ENCODE measurements around the gene GATC.

DNA sequence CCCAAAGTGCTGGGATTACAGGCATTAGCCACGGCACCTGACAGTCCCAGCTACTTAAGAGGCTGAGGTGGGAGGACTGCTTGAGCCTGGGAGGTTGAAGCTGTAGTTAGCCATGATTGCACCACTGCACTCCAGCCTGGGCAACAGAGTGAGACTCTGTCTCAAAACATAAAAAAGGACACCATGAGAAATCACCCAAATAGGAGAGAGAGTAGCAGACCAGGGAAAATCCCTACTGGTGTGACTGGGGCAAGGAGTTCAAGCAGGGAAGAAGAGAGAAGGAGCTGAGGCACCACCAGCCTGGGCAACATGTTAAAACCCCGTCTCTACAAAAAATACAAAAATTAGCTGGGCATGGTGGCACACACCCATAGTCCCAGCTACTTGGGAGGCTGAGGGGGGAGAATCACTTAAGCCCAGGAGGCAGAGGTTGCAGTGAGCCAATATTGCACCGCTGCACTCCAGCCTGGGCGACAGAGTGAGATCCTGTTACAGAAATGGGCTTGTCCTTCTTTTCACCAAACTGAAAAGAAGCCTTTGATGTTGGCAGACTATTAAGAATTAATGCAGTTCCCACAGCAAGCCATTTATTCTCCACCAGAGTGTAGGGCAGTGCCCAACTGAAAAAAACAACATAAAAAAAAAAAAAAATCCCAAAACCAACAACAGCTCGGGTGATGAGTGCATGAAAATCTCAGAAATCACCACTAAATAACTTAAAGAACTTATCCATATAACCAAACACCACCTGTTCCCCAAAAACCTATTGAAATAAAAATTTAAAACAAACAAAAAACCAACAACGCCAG, 27.8 kb downstream of the GATC start:
- TF ChIP-seq POLR2A (IDR thresholded peaks at IDR 0.05; ENCODE audit: low read depth, low read length): no peak
- no peak for TF ChIP-seq POLR2AphosphoS5 (IDR thresholded peaks at IDR 0.05; ENCODE audit: low read depth, low read length)
- TF ChIP-seq TAF1 (IDR thresholded peaks at IDR 0.05; ENCODE audit: low read depth, low read length): no peak
- no peak for TF ChIP-seq SPI1 (IDR thresholded peaks at IDR 0.05; ENCODE audit: low read depth, low read length)
- no peak for TF ChIP-seq PAX5 (IDR thresholded peaks at IDR 0.05; ENCODE audit: insufficient read depth, low read length, severe bottlenecking)

Data from GM12891 (cell line).